Hepatocyte (in vitro differentiated cells): ENCODE results near the gene LHX5.

Experiments used
- EZH2 ChIP-seq: fragments of 200-600 bp; sonication (generic); IDR thresholded peaks from 2 replicates; pipeline ENCODE4 v1.6.1; 2016; ENCODE audit warnings: antibody characterized with exemption, mild to moderate bottlenecking, borderline replicate concordance
- EZH2phosphoT487 ChIP-seq: fragments of 200-600 bp; sonication (generic); IDR thresholded peaks from one replicate; pipeline ENCODE4 v1.6.1; 2018; ENCODE audit warnings: antibody characterized with exemption, mild to moderate bottlenecking, low read depth, moderate library complexity; ENCODE audit not compliant: unreplicated experiment, severe bottlenecking
- TF ChIP-seq, protein P1 (sequence below): fragments of 200-600 bp; sonication (generic); IDR thresholded peaks from 2 replicates; pipeline ENCODE4 v1.5.1; 2016; ENCODE audit warnings: antibody characterized with exemption, mild to moderate bottlenecking; ENCODE audit not compliant: poor library complexity

- TF ChIP-seq, protein P1, sequence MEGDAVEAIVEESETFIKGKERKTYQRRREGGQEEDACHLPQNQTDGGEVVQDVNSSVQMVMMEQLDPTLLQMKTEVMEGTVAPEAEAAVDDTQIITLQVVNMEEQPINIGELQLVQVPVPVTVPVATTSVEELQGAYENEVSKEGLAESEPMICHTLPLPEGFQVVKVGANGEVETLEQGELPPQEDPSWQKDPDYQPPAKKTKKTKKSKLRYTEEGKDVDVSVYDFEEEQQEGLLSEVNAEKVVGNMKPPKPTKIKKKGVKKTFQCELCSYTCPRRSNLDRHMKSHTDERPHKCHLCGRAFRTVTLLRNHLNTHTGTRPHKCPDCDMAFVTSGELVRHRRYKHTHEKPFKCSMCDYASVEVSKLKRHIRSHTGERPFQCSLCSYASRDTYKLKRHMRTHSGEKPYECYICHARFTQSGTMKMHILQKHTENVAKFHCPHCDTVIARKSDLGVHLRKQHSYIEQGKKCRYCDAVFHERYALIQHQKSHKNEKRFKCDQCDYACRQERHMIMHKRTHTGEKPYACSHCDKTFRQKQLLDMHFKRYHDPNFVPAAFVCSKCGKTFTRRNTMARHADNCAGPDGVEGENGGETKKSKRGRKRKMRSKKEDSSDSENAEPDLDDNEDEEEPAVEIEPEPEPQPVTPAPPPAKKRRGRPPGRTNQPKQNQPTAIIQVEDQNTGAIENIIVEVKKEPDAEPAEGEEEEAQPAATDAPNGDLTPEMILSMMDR: peak; percentile 84
- no peak for TF ChIP-seq EZH2phosphoT487
- TF ChIP-seq EZH2: no peak
These were observed 9.4 kb downstream of the LHX5 start for GRCh38 chr12:113462117-113462774.
